GM19455 (cell line): Measurements from ENCODE around the gene SLX9.

ENCODE experiments used
- ATAC-seq: cut with Tn5 transposase; IDR thresholded peaks from one replicate; pipeline ENCODE4 v1.9.1; 2021; ENCODE audit not compliant: unreplicated experiment

SLX9 gene

DNA sequence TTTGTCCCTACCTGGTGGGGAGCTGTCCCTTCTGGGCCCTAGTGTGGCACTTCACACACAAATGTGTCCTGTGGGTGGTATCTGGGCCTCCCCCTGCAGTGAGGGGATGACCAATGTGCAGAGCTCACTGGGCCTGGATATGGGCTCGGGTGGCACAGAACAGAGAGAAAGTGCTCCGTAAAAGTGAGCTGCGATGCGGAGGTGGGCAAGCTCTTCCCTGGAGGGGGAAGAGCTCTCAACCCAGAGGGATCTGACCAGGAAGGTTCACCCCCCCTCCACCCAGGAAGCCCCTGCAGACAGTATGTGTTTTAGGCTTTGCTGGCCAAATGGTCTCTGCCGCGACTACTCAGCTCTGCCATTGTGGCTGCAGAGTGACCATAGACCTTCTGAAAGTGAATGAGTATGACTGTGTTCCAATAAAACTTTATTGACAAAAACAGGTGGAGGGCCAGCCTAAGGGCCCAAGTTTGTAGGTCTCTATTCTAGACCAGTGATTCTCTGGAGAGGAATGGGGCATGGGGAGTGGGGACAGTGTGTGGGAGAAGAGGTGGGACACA lies 10.5 kb upstream of the SLX9 start:
- ATAC-seq: no peak

DNA sequence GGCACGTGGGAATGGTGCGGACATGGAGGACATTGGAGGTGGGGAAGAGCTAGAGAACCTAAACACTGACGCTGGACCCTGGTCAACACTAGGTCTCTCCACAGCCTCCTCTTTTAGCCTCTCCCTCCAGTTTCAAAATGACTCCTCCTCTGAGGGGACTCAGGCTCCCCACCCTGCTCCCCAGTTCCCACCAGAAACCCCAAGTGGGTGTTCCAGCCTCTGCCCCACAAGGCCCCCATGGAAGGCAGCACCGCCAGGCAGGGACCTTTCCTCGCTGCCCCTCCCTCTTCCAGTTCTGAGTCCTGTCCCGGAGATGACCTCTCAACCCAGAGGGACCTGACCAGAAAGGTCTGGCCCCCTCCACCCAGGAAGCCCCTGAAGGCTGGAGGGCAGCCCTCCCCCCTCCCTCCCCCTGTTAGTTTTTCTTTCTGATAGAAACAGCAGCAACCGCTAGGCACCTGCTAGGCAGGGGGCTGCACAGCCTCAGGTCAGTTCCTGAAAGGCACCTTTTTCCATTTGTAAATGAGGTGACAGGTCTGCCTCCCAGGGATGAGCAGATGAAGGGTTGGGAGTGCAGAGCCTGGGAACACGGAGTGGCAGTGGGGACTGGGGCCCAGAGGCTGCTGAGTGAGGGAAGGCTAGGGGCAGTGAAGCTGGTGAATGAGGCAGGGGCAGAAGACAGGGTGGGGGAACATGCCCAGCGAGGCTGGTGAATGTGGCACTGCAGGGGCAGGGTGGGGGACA lies 9.9 kb upstream of the SLX9 start:
- ATAC-seq: no peak

DNA sequence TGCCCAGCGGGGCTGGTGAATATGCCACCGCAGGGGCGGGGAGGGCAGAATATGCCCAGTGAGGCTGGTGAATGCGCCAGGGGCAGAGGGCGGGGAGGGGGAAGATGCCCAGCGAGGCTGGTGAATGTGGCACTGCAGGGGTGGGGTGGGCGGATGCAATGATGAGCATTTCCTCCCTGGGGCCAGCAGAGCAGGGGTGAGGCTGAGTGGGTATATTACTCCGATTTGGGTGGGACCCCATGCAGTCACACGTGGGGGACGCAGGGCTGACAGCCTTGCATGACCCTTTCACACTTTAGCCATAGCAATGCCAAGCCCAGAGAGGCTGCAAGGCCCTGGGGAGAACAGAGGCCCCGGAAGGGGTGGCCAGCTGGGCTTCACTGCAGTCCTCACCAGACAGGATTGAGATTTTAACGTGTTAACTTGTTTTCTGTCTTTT lies 9.3 kb upstream of the SLX9 start:
- ATAC-seq: no peak

DNA sequence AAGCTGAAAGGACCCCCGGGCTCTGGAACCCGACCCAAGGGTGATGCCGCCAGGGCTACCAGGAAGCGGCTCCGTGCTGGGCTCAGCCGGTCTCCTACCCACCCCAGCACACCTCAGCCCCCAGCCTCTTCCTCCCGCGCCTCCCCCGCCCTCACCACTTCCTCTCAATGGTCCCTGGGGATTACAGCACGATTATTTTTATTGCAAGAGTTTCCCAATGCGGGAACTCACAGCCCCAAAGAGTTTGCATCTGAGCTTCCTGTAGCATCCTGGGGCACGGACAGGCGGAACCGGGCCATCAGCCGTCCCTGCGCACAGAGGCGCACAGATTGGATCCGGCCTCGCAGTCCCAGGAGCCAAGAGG lies 8.7 kb upstream of the SLX9 start:
- ATAC-seq: no peak

DNA sequence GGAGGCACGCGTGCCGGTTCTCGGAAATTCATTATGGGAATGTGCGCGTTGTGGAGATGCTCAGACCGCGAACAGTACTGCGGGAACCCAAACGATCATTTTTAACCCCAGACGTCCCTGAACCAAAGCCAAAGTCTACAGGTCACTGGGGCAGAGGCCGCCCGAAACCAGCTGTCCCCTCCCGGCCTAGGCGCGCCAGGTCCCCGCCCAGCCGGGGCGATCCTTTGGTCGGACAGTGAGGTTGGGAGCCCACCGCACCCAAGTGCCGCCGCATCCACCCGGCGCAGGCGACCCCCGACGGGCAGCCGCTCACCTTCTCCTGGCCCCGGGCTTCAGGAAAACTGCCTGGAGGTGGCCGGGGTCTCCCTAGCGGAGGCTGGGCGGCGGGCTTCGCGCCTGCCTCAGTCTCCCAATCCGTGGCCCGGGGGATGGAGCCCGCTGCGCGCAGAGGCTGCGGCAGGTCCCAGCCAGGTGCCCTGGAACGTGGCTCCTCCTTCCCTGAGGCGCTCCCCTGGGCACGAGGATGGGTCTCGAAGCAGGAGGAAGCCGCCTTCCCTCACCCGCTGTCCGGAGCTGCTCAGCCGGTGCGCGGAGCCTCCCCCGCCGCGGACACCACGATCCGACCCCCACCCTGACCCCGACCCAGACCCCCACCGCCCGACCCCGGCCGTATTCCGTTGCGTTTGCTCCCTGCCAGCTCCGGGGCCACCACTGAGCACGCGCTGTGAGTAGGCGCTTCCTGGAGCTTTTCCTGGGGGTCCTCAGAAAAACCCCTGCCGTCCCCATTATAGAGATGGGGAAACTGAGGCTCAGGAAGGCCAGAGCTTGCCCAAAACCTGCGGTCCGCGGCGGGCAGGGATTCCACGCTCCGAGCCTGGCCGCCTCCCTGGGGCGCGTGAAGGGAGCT lies 8.1 kb upstream of the SLX9 start:
- no peak for ATAC-seq

DNA sequence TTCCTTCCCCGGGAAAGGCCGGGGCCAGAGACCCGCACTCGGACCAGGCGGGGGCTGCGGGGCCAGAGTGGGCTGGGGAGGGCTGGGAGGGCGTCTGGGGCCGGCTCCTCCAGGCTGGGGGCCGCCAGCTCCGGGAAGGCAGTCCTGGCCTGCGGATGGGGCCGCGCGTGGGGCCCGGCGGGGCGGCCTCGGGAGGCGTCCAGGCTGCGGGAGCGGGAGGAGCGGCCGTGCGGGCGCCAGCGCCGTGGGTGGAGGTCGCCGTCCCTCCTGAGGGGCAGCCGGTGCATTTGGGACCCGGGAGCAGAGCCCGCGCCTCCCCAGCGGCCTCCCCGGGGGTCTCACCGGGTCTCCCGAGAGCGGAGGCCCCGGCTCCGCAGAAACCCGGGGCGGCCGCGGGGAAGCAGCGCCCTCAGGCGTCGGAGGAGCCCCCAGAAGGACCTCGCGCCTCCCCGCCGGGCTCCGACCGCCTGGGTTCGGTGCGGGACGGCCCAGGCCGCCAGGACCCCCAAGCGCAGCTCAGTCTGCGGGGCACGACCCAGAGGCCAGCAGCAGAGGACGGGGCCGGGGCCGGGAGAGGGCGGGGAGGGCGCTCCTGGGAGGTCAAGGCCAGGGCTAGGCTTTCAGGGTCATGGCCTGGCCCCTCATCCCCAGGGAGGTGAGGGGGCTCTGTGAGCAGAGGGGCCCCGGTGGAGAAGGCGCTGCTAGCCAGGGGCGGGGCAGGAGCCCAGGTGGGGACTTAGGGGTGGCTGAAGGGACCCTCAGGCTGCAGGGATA lies 7.2 kb upstream of the SLX9 start:
- no peak for ATAC-seq

DNA sequence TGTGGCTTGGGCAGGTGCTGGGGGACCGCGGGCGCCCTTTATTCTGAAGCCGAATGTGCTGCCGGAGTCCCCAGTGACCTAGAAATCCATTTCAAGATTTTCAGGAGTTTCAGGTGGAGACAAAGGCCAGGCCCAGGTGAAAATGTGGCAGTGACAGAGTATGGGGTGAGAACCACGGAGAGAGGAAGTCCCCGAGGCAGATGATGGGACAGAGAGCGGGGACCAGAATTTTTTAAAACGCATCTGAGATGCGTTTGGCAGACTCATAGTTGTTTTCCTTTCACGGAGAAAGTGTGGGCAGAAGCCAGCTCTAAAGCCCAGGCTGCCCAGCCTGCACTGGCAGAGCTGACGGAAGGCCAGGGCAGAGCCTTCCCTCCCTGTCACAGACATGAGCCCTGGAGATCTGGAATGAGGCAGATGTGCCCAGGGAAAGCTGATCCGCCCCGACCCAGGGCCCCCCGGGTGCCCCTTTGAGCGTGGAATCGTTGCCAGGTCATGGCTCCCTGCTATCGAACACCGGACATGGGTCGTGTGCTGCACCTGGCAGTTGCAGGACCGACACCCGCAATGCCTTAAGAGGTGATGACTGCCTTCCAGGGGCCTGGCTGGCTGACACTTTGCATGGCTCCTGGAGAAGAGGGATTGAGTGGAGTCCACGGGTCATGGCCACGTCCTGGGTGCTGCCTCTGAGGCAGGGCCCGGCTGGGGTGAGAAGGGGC lies 6.5 kb upstream of the SLX9 start:
- ATAC-seq: no peak

DNA sequence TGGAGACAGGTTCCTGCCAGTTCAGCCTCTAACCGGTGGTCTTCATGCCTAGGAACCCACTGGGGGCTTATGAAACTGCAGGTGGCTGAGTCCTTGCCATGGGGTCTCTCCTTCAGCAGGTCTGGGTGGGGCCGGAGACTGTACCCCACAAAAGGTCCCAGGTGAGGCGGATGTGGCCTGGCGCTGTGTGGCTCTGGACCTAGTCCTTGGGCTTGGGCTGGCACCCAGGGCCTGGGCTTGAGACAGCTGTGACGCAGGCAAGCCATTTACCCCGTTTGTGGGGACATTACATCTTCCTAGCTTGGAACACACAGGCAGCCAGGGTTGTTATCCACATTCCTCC lies 5.9 kb upstream of the SLX9 start:
- no peak for ATAC-seq

DNA sequence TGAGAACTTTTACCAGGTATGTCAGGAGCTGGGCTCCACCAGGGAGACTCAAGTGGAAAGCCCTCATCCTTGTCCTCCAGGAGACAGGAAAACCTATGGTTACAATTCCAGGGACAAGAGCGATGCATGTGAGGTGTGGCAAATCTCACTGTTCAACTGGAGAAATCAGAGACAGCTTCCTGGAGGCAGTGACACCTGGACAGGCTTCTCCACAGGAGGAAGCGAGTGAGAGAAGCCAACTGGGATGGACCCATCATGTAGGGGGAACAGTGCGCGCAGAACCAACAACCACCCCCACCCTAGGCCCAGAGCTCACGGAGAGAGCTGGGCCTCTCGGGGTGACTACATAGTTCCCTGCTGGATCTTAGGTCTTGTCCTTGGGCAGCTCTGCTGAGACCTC lies 5.6 kb upstream of the SLX9 start:
- ATAC-seq: no peak

DNA sequence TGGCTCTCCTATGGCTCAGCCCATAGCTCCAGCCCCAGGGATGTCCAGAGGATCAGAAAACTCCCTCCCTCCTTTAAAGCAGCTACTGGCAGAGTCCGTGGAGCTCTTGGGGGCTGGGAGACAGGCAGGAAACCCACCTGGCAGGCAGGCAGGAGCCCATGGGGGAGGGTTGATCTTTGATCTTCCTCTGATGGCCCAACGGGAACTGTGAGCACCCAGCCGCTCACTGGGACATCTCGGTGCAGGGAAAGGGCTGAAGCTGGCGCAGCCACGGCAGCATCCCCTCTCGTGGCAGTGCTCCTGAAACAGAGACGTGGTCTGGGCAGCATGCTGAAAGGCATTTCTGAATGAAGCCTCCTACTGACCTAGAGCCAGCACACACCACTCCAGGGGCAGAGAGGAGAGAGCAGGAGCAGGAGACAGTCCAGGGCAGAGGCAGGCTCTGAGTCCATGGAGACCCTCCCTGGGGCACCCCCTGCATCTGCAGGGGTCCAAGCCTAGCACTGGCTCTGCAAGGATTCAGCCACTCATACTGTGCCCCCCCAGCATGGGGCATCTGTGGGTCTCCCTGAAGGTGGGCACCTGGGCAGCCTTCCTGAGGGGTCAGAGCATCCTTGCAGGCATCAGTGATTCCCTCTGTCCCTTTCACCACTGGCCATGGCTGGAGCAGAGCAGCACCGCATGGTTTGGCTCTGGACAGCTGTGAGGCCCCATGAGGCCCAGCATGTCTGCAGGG lies 4.9 kb upstream of the SLX9 start:
- ATAC-seq: no peak

DNA sequence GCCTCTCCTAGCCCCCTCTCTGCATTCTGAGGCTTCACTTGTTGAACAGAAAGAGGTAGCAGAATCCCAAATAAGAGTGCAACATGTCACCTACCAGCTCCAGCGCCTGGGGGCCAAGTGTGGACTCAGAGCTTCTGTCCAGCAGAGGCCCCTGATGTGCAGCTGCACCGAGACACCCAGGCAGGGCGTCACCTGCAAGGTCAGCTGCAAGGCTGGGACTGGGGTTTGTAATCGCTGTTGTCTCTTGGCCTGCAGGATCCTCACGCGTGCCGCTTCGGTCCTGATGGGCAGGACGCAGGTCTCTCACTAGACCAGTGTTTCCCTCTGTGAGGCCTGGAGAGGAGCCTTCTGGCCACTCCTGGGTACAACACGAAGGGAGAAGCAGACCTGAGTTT lies 4.3 kb upstream of the SLX9 start:
- no peak for ATAC-seq

DNA sequence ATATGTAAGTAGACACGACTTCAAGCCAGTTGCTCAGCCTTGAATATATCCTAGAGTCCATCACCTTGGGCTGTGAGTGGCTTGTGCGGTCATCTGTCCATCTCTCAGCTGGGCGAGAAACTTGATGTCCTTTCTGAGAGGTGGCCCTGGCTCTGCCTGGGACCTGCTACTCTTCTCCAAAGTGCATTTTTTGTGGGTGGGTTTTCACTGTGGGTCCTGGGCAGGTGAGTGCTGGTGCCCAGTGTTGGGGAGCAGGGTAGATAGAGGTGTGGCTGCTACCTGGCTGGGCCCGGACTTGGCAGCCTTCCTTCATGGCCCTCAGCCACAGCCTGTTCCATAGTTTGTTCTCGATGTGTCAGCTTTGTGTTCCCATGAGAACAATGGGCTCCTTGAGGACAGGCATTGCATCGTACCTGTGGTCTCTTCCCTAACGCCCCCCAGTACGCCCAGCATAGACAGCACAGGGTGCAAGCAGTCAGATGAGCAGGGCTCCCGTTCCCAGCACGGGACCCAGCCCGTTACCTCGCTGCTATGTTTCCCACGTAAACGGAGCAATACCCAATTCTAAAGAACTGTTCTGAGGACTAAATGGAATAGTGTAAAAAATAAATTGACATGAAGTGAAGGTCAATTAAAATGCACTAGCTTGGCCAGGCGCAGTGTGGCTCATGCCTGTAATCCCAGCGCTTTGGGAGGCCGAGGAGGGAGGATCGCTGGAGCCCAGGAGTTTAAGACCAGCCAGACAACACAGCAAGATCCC lies 877 bp upstream of the SLX9 start:
- no peak for ATAC-seq

DNA sequence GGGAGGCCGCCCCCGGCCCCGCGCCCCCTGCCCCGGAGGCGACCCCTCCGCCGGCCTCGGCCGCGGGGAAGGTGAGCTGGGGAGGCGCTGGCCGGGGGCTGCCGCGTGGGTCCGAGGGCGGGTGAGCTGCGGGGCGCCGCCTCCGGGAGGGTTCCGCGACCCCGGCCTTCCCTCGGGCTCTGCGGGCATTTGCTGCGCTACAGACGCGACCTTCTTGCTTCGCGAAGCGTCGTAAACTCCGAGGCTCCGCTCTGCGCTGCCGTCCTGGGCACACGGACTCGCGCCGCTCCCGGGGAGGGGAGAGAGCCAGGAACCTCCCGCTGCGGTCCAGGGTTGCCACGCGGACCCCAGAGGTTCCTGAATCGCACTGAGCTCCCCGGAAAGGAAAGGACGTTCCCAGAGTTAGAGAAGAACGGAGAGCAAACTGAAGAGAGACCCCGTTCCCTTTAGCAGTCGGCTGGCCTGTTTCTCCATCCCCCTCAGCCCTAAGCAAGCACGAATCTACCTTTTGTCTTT lies 345 bp downstream of the SLX9 start:
- no peak for ATAC-seq

DNA sequence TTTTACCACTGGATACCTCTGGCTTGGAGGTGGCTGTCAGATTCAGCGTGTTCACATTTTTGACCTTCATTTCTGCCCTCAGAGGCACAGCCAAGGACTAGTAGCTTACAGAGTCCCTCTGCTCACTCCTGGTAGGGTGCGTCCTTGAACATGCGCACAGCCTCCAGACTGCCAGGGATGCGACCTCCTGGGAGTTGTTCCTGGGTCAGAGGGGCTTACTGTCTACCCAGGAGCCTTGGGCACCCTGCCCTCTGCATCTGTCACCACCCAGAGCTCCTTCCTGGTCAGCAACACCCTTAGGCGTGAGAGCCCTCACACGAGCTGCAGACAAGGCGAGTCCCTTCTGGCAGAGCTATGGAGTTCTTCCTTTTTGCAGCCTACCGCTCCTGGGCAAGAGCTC lies 1.7 kb downstream of the SLX9 start:
- ATAC-seq: no peak

DNA sequence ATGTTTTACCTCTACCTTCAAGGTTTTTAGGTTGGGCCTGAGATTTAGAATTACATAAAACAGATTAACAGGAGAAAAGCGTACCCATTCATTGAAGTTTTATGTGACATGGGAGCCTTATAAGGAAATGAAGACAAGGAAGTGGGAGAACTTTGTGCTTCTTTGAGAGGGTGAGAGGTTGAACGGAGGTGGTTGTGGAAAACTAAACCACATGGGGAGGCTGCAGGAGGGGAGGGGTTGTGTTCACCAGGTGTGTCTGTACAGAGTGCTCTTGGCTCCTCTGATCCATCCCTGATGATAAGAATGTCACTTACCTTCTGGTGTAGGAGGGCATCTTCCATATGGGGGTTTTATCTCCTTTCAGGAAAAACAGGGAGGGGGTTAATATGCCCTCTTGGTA lies 2.7 kb downstream of the SLX9 start:
- no peak for ATAC-seq

DNA sequence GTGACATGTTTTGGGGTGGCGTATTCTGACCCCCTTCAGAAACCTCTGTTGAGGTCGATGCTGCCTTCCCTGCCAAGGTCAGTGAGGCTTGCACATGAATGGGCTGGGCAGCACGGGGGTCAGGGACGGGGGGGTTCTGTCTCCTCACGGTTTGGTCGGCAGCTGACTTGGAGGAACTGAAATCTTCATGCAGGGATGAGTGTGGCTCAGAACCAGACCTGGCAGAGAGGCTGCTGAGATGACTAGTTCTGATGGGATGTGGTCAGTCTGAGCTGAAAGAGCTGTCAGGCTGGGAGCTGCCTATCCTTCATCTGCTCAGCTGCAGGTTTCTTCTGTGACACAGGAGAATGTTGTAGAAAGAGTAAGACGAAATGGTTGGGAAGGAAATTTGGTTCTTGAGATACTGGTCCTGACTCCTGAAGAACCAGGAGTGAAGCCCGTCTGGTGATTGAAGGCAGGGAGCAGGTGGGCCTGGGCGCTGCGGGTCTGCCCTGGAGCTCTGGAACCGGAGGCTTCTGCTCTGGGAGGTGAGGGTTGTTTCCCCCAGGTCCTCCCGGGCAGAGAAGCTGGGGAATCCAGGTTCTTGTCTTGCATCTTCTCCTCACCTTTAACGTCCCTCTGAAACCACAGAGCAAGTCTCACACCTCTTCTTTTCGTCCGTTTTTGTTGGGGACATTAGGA lies 3.3 kb downstream of the SLX9 start:
- no peak for ATAC-seq

DNA sequence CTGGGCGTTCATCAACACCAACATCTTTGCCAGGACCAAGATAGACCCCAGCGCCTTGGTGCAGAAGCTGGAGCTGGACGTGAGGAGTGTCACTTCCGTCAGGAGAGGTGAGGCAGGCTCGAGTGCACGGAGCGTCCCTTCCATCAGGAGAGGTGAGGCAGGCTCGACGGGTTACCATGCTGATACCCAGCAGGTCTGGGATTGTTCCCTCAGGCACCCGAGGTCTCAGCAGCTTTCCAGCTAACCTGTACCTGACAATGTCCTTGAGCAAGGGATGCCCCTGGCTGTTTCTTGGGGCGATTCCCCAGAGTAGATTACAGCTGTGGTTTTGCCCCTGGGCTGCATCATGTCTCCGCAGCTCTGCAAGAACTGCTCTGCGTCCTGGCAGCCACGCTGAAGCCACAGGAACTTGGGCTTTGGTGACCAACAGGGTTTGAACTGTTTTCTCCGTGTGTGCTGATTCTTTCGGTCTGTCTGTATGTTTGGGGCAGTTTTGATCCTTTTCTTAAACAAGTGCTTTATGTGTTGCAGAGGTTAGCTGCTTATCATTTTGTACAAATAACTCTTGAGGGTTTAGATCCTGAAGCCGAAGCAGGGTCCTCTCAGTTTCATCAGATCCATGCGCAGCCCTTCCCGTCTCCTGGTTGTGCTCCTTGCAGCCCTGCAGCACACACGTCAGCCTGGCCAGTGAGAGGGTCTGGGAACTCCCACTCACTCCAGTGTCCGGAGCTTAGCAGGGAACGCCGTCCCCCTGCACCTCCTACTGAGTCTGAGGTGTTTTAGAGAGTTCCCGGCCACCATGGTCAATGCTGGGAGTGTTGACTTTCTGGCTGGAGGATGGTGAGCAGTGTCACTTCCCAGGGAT lies 4.1 kb downstream of the SLX9 start:
- no peak for ATAC-seq

DNA sequence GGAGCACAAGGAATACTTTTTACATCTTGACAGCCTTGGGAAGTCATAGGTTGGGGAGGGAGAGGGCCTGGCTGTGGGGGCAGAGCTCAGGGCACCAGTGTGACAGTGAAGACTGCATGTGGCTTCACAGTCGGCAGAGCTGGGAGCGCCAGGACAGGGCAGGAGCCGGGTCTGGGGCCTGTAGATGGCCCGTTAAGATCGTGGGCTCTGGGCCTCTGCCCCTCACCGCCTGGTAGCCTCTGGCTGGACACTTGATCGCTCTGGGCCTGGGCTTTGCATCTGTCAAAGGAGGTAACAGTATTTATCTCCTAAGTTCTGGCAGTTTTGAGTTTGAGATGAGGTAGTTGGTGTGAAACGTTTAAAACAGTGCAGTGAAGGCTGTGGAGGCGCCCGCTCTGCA lies 4.8 kb downstream of the SLX9 start:
- ATAC-seq: no peak
